ENCODE results near the gene HAPLN1.

DNA sequence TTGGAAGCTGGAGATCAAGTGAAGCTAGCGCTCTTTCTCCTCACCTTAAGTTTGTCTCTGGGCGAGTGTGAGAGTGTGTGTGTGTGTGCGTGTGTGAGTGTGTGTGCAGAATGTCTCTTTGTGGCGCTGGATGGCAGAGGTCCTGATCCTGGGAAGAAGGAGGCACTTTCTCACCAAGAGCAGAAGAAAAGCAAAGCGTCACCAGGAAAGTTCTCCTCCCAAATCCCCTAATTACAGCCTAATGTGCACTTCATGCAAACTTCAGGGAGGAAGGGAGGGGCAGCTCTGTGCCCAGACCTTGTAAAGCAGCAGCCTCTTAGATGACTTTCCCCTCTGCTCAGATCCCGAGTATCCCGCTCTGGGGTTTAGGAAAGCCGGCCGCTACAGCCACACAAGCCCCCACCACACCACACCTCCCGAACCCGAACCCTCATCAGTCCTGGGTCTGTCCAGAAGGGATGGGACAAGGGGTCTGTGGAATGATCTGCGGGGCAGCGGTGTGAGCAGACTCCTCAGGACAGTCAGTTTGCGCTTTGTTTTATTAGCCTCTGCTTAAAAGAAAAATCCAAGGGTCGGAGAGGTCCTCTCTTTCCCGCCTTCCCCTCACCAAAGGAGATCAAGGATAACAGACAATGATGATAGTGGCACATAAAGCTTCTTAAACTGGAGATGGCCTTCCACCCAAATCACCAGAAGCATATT is at the start of gene HAPLN1:
- no peak for TF ChIP-seq EZH2 (IDR thresholded peaks at IDR 0.05; ENCODE audit: low read depth, unreplicated experiment)
- TF ChIP-seq, protein P1, sequence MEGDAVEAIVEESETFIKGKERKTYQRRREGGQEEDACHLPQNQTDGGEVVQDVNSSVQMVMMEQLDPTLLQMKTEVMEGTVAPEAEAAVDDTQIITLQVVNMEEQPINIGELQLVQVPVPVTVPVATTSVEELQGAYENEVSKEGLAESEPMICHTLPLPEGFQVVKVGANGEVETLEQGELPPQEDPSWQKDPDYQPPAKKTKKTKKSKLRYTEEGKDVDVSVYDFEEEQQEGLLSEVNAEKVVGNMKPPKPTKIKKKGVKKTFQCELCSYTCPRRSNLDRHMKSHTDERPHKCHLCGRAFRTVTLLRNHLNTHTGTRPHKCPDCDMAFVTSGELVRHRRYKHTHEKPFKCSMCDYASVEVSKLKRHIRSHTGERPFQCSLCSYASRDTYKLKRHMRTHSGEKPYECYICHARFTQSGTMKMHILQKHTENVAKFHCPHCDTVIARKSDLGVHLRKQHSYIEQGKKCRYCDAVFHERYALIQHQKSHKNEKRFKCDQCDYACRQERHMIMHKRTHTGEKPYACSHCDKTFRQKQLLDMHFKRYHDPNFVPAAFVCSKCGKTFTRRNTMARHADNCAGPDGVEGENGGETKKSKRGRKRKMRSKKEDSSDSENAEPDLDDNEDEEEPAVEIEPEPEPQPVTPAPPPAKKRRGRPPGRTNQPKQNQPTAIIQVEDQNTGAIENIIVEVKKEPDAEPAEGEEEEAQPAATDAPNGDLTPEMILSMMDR (conservative IDR thresholded peaks at IDR 0.05; ENCODE audit: low read depth in 2 of 2) = no peak
- TF ChIP-seq, protein P2, sequence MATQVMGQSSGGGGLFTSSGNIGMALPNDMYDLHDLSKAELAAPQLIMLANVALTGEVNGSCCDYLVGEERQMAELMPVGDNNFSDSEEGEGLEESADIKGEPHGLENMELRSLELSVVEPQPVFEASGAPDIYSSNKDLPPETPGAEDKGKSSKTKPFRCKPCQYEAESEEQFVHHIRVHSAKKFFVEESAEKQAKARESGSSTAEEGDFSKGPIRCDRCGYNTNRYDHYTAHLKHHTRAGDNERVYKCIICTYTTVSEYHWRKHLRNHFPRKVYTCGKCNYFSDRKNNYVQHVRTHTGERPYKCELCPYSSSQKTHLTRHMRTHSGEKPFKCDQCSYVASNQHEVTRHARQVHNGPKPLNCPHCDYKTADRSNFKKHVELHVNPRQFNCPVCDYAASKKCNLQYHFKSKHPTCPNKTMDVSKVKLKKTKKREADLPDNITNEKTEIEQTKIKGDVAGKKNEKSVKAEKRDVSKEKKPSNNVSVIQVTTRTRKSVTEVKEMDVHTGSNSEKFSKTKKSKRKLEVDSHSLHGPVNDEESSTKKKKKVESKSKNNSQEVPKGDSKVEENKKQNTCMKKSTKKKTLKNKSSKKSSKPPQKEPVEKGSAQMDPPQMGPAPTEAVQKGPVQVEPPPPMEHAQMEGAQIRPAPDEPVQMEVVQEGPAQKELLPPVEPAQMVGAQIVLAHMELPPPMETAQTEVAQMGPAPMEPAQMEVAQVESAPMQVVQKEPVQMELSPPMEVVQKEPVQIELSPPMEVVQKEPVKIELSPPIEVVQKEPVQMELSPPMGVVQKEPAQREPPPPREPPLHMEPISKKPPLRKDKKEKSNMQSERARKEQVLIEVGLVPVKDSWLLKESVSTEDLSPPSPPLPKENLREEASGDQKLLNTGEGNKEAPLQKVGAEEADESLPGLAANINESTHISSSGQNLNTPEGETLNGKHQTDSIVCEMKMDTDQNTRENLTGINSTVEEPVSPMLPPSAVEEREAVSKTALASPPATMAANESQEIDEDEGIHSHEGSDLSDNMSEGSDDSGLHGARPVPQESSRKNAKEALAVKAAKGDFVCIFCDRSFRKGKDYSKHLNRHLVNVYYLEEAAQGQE (IDR thresholded peaks at IDR 0.05; ENCODE audit: unreplicated experiment) = no peak
- TF ChIP-seq POLR2AphosphoS5 (IDR thresholded peaks at IDR 0.05; ENCODE audit: low read depth) = 0 out of 2 replicates have a peak, but pooled peaks have one; percentile 22
- no peak for TF ChIP-seq JUNB (IDR thresholded peaks at IDR 0.05; ENCODE audit: unreplicated experiment)
- TF ChIP-seq STAT1 (IDR thresholded peaks at IDR 0.05; ENCODE audit: unreplicated experiment) = no peak
- no peak for TF ChIP-seq EZH2phosphoT487 (IDR thresholded peaks at IDR 0.05; ENCODE audit: unreplicated experiment)
- TF ChIP-seq ZNF114 (CRISPR knock-in tag; IDR thresholded peaks at IDR 0.05) = no peak
- TF ChIP-seq CREB1 (CRISPR knock-in tag; IDR thresholded peaks at IDR 0.05; ENCODE audit: low read depth) = no peak
